Natural killer cell (primary cell): Measurements from ENCODE around the gene CCDC102B. TPM values are rescaled to one million over a fixed set of nuclear protein-coding genes. Genes with fewer than 3 reads are reported as not detected.
"Not testable (repeated sequence)": the region's sequence is repeated elsewhere in the genome, so short reads cannot be mapped to it uniquely, and the experiment has no call there.

Experiments
- ATAC-seq, 3 donors: fragments of 150-1000 bp in 2 of 3; fragments of 200-7000 bp in 1 of 3; cut with Tn5 transposase; 1 replicate in 1 of 3; 2 replicates in 2 of 3; pipeline ENCODE4 v1.10.0; 2021; ENCODE audit warnings: mild to moderate bottlenecking in 2 of 3, moderate library complexity in 2 of 3
- DNase-seq, 2 donors: peaks; one replicate each; pipeline versions ENCODE4 v3.0.0 to v3.0.0-alpha.2; 2013 to 2021; ENCODE audit warnings: mixed read lengths in 1 of 2
- H3K27ac ChIP-seq: one replicate; pipeline ENCODE4 v1.5.1; 2013; ENCODE audit warnings: mild to moderate bottlenecking, low read length
- H3K27me3 ChIP-seq: one replicate; pipeline ENCODE4 v1.6.1; 2013; ENCODE audit warnings: low read length; ENCODE audit not compliant: control insufficient read depth, insufficient read depth
- H3K36me3 ChIP-seq: one replicate; pipeline ENCODE4 v1.6.1; 2013; ENCODE audit warnings: low read length; ENCODE audit not compliant: control insufficient read depth, insufficient read depth
- H3K4me1 ChIP-seq: one replicate; pipeline ENCODE4 v1.6.1; 2013; ENCODE audit warnings: low read length; ENCODE audit not compliant: control insufficient read depth, insufficient read depth
- H3K4me3 ChIP-seq: one replicate; pipeline ENCODE4 v1.5.1; 2013; ENCODE audit warnings: low read length
- H3K9me3 ChIP-seq: one replicate; pipeline ENCODE4 v1.6.1; 2013; ENCODE audit warnings: low read length; ENCODE audit not compliant: control insufficient read depth, insufficient read depth
- H3K27ac Mint-ChIP-seq, 2 donors: one replicate each; pipeline ENCODE4 v1.8.0; 2022; ENCODE audit warnings: mild to moderate bottlenecking in 2 of 2, mixed read lengths in 2 of 2, moderate library complexity in 1 of 2
- H3K27me3 Mint-ChIP-seq, 2 donors: one replicate each; pipeline ENCODE4 v1.8.0; 2022; ENCODE audit warnings: low read depth in 2 of 2, mixed read lengths in 2 of 2
- H3K36me3 Mint-ChIP-seq: one replicate; pipeline ENCODE4 v1.8.0; 2022; ENCODE audit warnings: mixed read lengths
- H3K4me1 Mint-ChIP-seq, 2 donors: one replicate each; pipeline ENCODE4 v1.8.0; 2022; ENCODE audit warnings: mixed read lengths in 2 of 2
- H3K4me3 Mint-ChIP-seq: one replicate; pipeline ENCODE4 v1.8.0; 2022; ENCODE audit warnings: mild to moderate bottlenecking, moderate library complexity, mixed read lengths
- H3K9me3 Mint-ChIP-seq, 2 donors: one replicate each; pipeline ENCODE4 v1.8.0; 2022; ENCODE audit warnings: mixed read lengths in 2 of 2
- CTCF ChIP-seq: fragments of 200-600 bp; IDR thresholded peaks from one replicate; pipeline ENCODE4 v1.8.0; 2022; ENCODE audit warnings: antibody characterized with exemption
- WGBS: methylation state at CpG from one replicate; pipeline ENCODE4 v1.1.7; 2013; ENCODE audit warnings: missing lambda C conversion rate; ENCODE audit not compliant: insufficient coverage; 5-methylcytosine and 5-hydroxymethylcytosine counted together
- intact Hi-C: fragments of 100-400 bp; cut with micrococcal nuclease; formaldehyde crosslinking; loops from one replicate; pipeline ENCODE4 v1.14.2; 2022
- total RNA-seq, 4 donors: library from RNA; stranded (reverse); fragments of 120-200 nt in 1 of 4; gene quantifications; one replicate each; pipeline versions ENCODE4 v1.2.3 to v1.2.4, GENCODE V29; 2013 to 2022

Gene CCDC102B
- total RNA-seq, 3 donors from 2014 or later (not counting 1 experiment from before 2014, with no cell fraction given) = 6.9 to 9.9 (median 8.9) TPM

- Histone ChIP-seq H3K36me3 (no peaks in the 10 kb centered on the region), H3K27ac (no peak overlapping the region), H3K4me1 (no peaks in the 10 kb centered on the region), H3K9me3 (no peaks in the 10 kb centered on the region), H3K27me3 (no peaks in the 10 kb centered on the region), H3K4me3 (no peak overlapping the region)
- Mint-ChIP-seq H3K4me3 (no peak overlapping the region), H3K4me1 (no peaks in the 10 kb centered on the region), H3K27me3 (no peaks in the 10 kb centered on the region), H3K27ac (no peak overlapping the region), H3K9me3 (peaks cover 3 to 4% of the 10 kb centered on the region in 2 donors), H3K36me3 (no peaks in the 10 kb centered on the region)
- intact Hi-C loops = no loop called here
- TF ChIP-seq CTCF = no peak
- DNase-seq (no peak), ATAC-seq (no peak)
- 100% methylated on average over 1 of the region's 3 CpGs for WGBS
These were observed 67.6 kb downstream of the CCDC102B start for GRCh38 chr18:68865503-68865902.

GRCh38 chr18:68873003-68873402, 75.1 kb downstream of the CCDC102B start:
- H3K27ac Mint-ChIP-seq = no peak overlapping the region
- Histone ChIP-seq H3K27ac (no peak overlapping the region), H3K4me1 (no peaks in the 10 kb centered on the region), H3K27me3 (no peaks in the 10 kb centered on the region), H3K36me3 (no peaks in the 10 kb centered on the region), H3K4me3 (no peak overlapping the region), H3K9me3 (no peaks in the 10 kb centered on the region)
- no peak overlapping the region for H3K4me3 Mint-ChIP-seq
- intact Hi-C loops = no loop called here
- peaks cover 3 to 5% of the 10 kb centered on the region in 2 donors for H3K9me3 Mint-ChIP-seq
- ATAC-seq (no peak), DNase-seq (no peak)
- no peaks in the 10 kb centered on the region for H3K27me3 Mint-ChIP-seq
- no peak for TF ChIP-seq CTCF
- H3K4me1 Mint-ChIP-seq = no peaks in the 10 kb centered on the region
- 91% methylated on average over 4 of the region's 4 CpGs for WGBS
- H3K36me3 Mint-ChIP-seq = no peaks in the 10 kb centered on the region

- Histone ChIP-seq H3K27ac (no peak overlapping the region), H3K9me3 (no peaks in the 10 kb centered on the region), H3K4me3 (no peak overlapping the region), H3K27me3 (no peaks in the 10 kb centered on the region), H3K4me1 (no peaks in the 10 kb centered on the region), H3K36me3 (no peaks in the 10 kb centered on the region)
- Mint-ChIP-seq H3K27me3 (no peaks in the 10 kb centered on the region), H3K9me3 (peaks cover 2 to 3% of the 10 kb centered on the region in 2 donors), H3K4me1 (no peaks in the 10 kb centered on the region), H3K36me3 (no peaks in the 10 kb centered on the region), H3K4me3 (no peak overlapping the region), H3K27ac (no peak overlapping the region)
- ATAC-seq = no peak
- 100% methylated on average over 1 of the region's 1 CpG for WGBS
- no peak for TF ChIP-seq CTCF
- intact Hi-C loops = no loop called here
- no peak for DNase-seq
These were observed 76.5 kb downstream of the CCDC102B start for GRCh38 chr18:68874361-68874760.

GRCh38 chr18:68879947-68880346, 82.1 kb downstream of the CCDC102B start:
- DNase-seq, H3K27me3 Mint-ChIP-seq, H3K4me3 ChIP-seq, H3K4me1 Mint-ChIP-seq, H3K4me1 ChIP-seq, H3K9me3 Mint-ChIP-seq, H3K27ac ChIP-seq, H3K27ac Mint-ChIP-seq, intact Hi-C loops, H3K4me3 Mint-ChIP-seq, H3K36me3 ChIP-seq, H3K9me3 ChIP-seq, ATAC-seq, H3K27me3 ChIP-seq, H3K36me3 Mint-ChIP-seq: not testable (repeated sequence)
- WGBS = 96% methylated on average over 18 of the region's 21 CpGs
